Measurements from ENCODE around the gene COL5A3.

The COL5A3 gene

DNA sequence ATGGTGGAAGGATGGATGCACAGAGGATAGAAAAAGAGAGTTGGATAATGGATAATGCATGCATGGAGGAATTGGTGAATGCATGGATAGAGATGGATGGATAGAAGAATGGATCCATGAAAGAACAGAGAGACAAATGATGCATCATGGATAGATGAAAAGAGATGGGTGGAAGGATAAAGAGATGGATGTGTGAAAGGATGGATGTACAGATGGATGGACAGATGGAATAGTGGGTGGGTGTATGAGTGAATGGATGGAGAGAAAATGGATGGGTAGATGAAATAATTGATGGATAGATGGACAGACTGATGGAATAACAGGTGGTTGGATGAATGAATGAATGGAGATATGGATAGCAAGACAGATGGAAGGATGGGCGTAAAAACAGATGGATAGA, 99.7 kb downstream of the COL5A3 start:
- TF ChIP-seq, protein P1, sequence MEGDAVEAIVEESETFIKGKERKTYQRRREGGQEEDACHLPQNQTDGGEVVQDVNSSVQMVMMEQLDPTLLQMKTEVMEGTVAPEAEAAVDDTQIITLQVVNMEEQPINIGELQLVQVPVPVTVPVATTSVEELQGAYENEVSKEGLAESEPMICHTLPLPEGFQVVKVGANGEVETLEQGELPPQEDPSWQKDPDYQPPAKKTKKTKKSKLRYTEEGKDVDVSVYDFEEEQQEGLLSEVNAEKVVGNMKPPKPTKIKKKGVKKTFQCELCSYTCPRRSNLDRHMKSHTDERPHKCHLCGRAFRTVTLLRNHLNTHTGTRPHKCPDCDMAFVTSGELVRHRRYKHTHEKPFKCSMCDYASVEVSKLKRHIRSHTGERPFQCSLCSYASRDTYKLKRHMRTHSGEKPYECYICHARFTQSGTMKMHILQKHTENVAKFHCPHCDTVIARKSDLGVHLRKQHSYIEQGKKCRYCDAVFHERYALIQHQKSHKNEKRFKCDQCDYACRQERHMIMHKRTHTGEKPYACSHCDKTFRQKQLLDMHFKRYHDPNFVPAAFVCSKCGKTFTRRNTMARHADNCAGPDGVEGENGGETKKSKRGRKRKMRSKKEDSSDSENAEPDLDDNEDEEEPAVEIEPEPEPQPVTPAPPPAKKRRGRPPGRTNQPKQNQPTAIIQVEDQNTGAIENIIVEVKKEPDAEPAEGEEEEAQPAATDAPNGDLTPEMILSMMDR (IDR thresholded peaks at IDR 0.05; ENCODE audit: insufficient read depth, low read depth, low read length, missing control alignments): no peak
- H3K4me3 ChIP-seq (ENCODE audit: low read length): no peak overlapping the region

More for the DNA sequence above, 99.7 kb downstream of the COL5A3 start:
- DNase-seq (ENCODE audit: low read depth): no peak

Measured in epithelial cell of esophagus (primary cell).